IgD-negative memory B cell (primary cell): ENCODE data around the gene BLTP3A. TPM values are rescaled to one million over a fixed set of nuclear protein-coding genes. Genes with fewer than 3 reads are reported as not detected.
"Not testable (repeated sequence)": the region's sequence is repeated elsewhere in the genome, so short reads cannot be mapped to it uniquely, and the experiment has no call there.

ENCODE experiments used
- H3K27ac Mint-ChIP-seq, 3 donors: one replicate each; pipeline ENCODE4 v1.8.0; 2020 to 2022; ENCODE audit warnings: mild to moderate bottlenecking in 3 of 3, mixed read lengths in 3 of 3, moderate library complexity in 1 of 3
- H3K27me3 Mint-ChIP-seq: one replicate; pipeline ENCODE4 v1.8.0; 2021; ENCODE audit warnings: mixed read lengths
- H3K36me3 Mint-ChIP-seq: one replicate; pipeline ENCODE4 v1.8.0; 2020; ENCODE audit warnings: mild to moderate bottlenecking, mixed read lengths
- H3K4me1 Mint-ChIP-seq, 3 donors: one replicate each; pipeline ENCODE4 v1.8.0; 2020 to 2022; ENCODE audit warnings: mixed read lengths in 3 of 3, mild to moderate bottlenecking in 1 of 3
- H3K4me3 Mint-ChIP-seq, 4 donors: one replicate each; pipeline ENCODE4 v1.8.0; 2020 to 2022; ENCODE audit warnings: mild to moderate bottlenecking in 4 of 4, mixed read lengths in 4 of 4, moderate library complexity in 3 of 4
- H3K9me3 Mint-ChIP-seq, 3 donors: one replicate each; pipeline ENCODE4 v1.8.0; 2020 to 2021; ENCODE audit warnings: mixed read lengths in 3 of 3, mild to moderate bottlenecking in 1 of 3
- polyA plus RNA-seq: library from polyadenylated mRNA; unstranded; fragments of 300-500 nt; fragmentation: Illumina TruSeq; gene quantifications from one replicate; pipeline ENCODE4 v1.2.3, GENCODE V29; 2021

Gene BLTP3A
- polyA plus RNA-seq, 1 donor from 2014 or later, result 2.0 TPM

GRCh38 chr6:34773916-34774315 lies 18.0 kb upstream of the BLTP3A start:
- Mint-ChIP-seq H3K27ac (no peak overlapping the region), H3K4me1 (peaks cover 0 to 2% (median 0%) of the 10 kb centered on the region in 3 donors), H3K36me3 (peaks cover 9% of the 10 kb centered on the region), H3K4me3 (no peak overlapping the region), H3K27me3 (no peaks in the 10 kb centered on the region), H3K9me3 (no peaks in the 10 kb centered on the region)

- peaks cover 9% of the 10 kb centered on the region for H3K36me3 Mint-ChIP-seq
- H3K4me1 Mint-ChIP-seq, result peaks cover 0 to 2% (median 0%) of the 10 kb centered on the region in 3 donors
- no peak overlapping the region for H3K27ac Mint-ChIP-seq
- no peaks in the 10 kb centered on the region for H3K27me3 Mint-ChIP-seq
- no peaks in the 10 kb centered on the region for H3K9me3 Mint-ChIP-seq
- H3K4me3 Mint-ChIP-seq, result no peak overlapping the region
These were observed 16.9 kb upstream of the BLTP3A start for GRCh38 chr6:34774967-34775366.

- H3K27ac Mint-ChIP-seq, H3K4me1 Mint-ChIP-seq, H3K36me3 Mint-ChIP-seq, H3K27me3 Mint-ChIP-seq, H3K4me3 Mint-ChIP-seq, H3K9me3 Mint-ChIP-seq: not testable (repeated sequence)
These were observed 6.5 kb upstream of the BLTP3A start for GRCh38 chr6:34785375-34785774.

GRCh38 chr6:34787152-34787551 lies 4.7 kb upstream of the BLTP3A start:
- H3K4me3 Mint-ChIP-seq, H3K27ac Mint-ChIP-seq, H3K27me3 Mint-ChIP-seq, H3K36me3 Mint-ChIP-seq, H3K9me3 Mint-ChIP-seq, H3K4me1 Mint-ChIP-seq: not testable (repeated sequence)

GRCh38 chr6:34788111-34788510 lies 3.8 kb upstream of the BLTP3A start:
- H3K27ac Mint-ChIP-seq, result no peak overlapping the region
- peaks cover 11 to 12% (median 11%) of the 10 kb centered on the region in 3 donors for H3K4me1 Mint-ChIP-seq
- H3K36me3 Mint-ChIP-seq, result no peaks in the 10 kb centered on the region
- no peaks in the 10 kb centered on the region for H3K27me3 Mint-ChIP-seq
- H3K9me3 Mint-ChIP-seq, result no peaks in the 10 kb centered on the region
- H3K4me3 Mint-ChIP-seq, result peak overlapping the region in 1 of 4 donors; percentile 58

- H3K27ac Mint-ChIP-seq, result peak overlapping the region; percentile 49 to 97 (median 95)
- no peaks in the 10 kb centered on the region for H3K36me3 Mint-ChIP-seq
- no peaks in the 10 kb centered on the region for H3K27me3 Mint-ChIP-seq
- no peaks in the 10 kb centered on the region for H3K9me3 Mint-ChIP-seq
- H3K4me1 Mint-ChIP-seq, result peaks cover 18 to 20% (median 19%) of the 10 kb centered on the region in 3 donors
- peak overlapping the region; percentile 91 to 100 (median 98) for H3K4me3 Mint-ChIP-seq
These were observed 651 bp upstream of the BLTP3A start for GRCh38 chr6:34791164-34791700.

- Mint-ChIP-seq H3K9me3 (no peaks in the 10 kb centered on the region), H3K36me3 (no peaks in the 10 kb centered on the region), H3K27ac (peak overlapping the region; percentile 95 to 97 (median 96)), H3K4me1 (peaks cover 18 to 23% (median 21%) of the 10 kb centered on the region in 3 donors), H3K27me3 (no peaks in the 10 kb centered on the region), H3K4me3 (peak overlapping the region; percentile 91 to 99 (median 96))
These were observed 970 bp downstream of the BLTP3A start for GRCh38 chr6:34792605-34793500.

- peaks cover 18 to 27% (median 21%) of the 10 kb centered on the region in 3 donors for H3K4me1 Mint-ChIP-seq
- H3K4me3 Mint-ChIP-seq, result peak overlapping the region in 2 of 4 donors; percentile 91 to 99
- no peaks in the 10 kb centered on the region for H3K27me3 Mint-ChIP-seq
- no peaks in the 10 kb centered on the region for H3K36me3 Mint-ChIP-seq
- no peak overlapping the region for H3K27ac Mint-ChIP-seq
- no peaks in the 10 kb centered on the region for H3K9me3 Mint-ChIP-seq
These were observed 2.0 kb downstream of the BLTP3A start for GRCh38 chr6:34793877-34794276.

GRCh38 chr6:34795836-34796425 lies 4.0 kb downstream of the BLTP3A start:
- Mint-ChIP-seq H3K4me3 (no peak overlapping the region), H3K27me3 (no peaks in the 10 kb centered on the region), H3K9me3 (no peaks in the 10 kb centered on the region), H3K4me1 (peaks cover 18 to 35% (median 21%) of the 10 kb centered on the region in 3 donors), H3K36me3 (no peaks in the 10 kb centered on the region), H3K27ac (no peak overlapping the region)

GRCh38 chr6:34798057-34798456 lies 6.2 kb downstream of the BLTP3A start:
- Mint-ChIP-seq H3K36me3 (no peaks in the 10 kb centered on the region), H3K27me3 (no peaks in the 10 kb centered on the region), H3K9me3 (no peaks in the 10 kb centered on the region), H3K27ac (no peak overlapping the region), H3K4me3 (no peak overlapping the region), H3K4me1 (peaks cover 7 to 24% (median 15%) of the 10 kb centered on the region in 3 donors)

GRCh38 chr6:34799547-34799946 lies 7.7 kb downstream of the BLTP3A start:
- peaks cover 6 to 21% (median 12%) of the 10 kb centered on the region in 3 donors for H3K4me1 Mint-ChIP-seq
- no peak overlapping the region for H3K27ac Mint-ChIP-seq
- no peaks in the 10 kb centered on the region for H3K36me3 Mint-ChIP-seq
- H3K4me3 Mint-ChIP-seq, result no peak overlapping the region
- H3K9me3 Mint-ChIP-seq, result no peaks in the 10 kb centered on the region
- no peaks in the 10 kb centered on the region for H3K27me3 Mint-ChIP-seq

GRCh38 chr6:34804543-34804942 lies 12.7 kb downstream of the BLTP3A start:
- Mint-ChIP-seq H3K27ac (no peak overlapping the region), H3K36me3 (no peaks in the 10 kb centered on the region), H3K4me1 (peaks cover 10 to 23% (median 11%) of the 10 kb centered on the region in 3 donors), H3K4me3 (no peak overlapping the region), H3K9me3 (no peaks in the 10 kb centered on the region), H3K27me3 (no peaks in the 10 kb centered on the region)

GRCh38 chr6:34805074-34805473 lies 13.2 kb downstream of the BLTP3A start:
- H3K9me3 Mint-ChIP-seq, H3K27ac Mint-ChIP-seq, H3K36me3 Mint-ChIP-seq, H3K4me3 Mint-ChIP-seq, H3K27me3 Mint-ChIP-seq: not testable (repeated sequence)
- H3K4me1 Mint-ChIP-seq, result peaks cover 10 to 21% (median 11%) of the 10 kb centered on the region in 3 donors

GRCh38 chr6:34806738-34807453 lies 15.0 kb downstream of the BLTP3A start:
- Mint-ChIP-seq H3K27me3 (no peaks in the 10 kb centered on the region), H3K27ac (no peak overlapping the region), H3K9me3 (no peaks in the 10 kb centered on the region), H3K4me3 (no peak overlapping the region), H3K4me1 (peaks cover 11 to 19% (median 15%) of the 10 kb centered on the region in 3 donors), H3K36me3 (no peaks in the 10 kb centered on the region)

GRCh38 chr6:34808473-34808872 lies 16.6 kb downstream of the BLTP3A start:
- H3K36me3 Mint-ChIP-seq, H3K27ac Mint-ChIP-seq, H3K27me3 Mint-ChIP-seq: not testable (repeated sequence)

More at GRCh38 chr6:34808473-34808872, 16.6 kb downstream of the BLTP3A start:
- not testable (repeated sequence) for H3K9me3 Mint-ChIP-seq, H3K4me3 Mint-ChIP-seq
- H3K4me1 Mint-ChIP-seq, result peaks cover 11 to 29% (median 13%) of the 10 kb centered on the region in 3 donors
